ENCODE data around the gene PIP5K1B.

PIP5K1B gene

DNA sequence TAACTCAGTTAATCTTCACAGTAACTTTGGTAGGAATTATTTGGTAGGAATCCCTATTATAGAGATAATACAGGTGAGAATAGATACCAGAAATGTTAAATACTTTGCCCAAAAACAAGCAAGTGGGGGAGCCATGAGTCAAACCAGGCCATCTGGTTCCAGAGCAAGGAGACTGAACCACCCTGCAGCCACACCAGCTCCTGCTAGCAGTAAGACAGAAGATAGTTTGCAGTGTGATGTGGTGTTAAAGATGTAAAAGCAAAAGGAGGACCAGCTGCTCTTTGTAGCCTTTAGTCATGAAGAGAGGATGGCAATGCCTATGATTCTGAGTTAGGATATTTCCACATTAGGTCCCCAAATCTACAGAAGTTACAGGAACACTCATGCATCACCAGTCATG is 207.5 kb downstream of the PIP5K1B start:
- no peaks in the 10 kb centered on the region for H3K36me3 ChIP-seq (ENCODE audit: control insufficient read depth, insufficient read depth, low read length)
- no peaks in the 10 kb centered on the region for H3K9me3 ChIP-seq (ENCODE audit: control insufficient read depth, insufficient read depth, low read length)
- no peaks in the 10 kb centered on the region for H3K27me3 ChIP-seq (ENCODE audit: control insufficient read depth, insufficient read depth, low read length)
- no peak overlapping the region for H3K9ac ChIP-seq (ENCODE audit: low read depth, low read length)
- H3K4me1 ChIP-seq (ENCODE audit: control insufficient read depth, insufficient read depth, low read length) = no peaks in the 10 kb centered on the region
- H3K4me3 ChIP-seq (ENCODE audit: low read depth, low read length) = no peak overlapping the region

DNA sequence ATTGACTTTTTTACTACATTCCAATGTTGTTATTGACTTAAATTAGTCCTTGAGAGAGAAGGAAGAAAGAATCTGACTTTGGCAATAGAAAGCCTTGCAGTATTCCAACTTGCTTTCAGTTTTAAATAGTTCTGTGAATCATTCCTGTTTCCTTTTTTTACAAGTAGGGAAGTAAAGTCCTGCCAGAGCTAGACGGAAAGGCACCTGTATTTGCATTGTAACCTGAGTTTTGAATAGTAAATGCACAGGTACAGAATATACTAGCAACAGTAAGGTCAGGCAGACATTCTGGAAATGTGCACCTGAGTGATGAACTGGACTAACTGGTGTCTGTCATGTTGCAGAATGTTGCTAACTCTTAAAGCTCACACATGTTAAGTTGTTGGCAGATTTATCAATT is 208.0 kb downstream of the PIP5K1B start:
- H3K27me3 ChIP-seq (ENCODE audit: control insufficient read depth, insufficient read depth, low read length) = no peaks in the 10 kb centered on the region
- H3K4me3 ChIP-seq (ENCODE audit: low read depth, low read length) = no peak overlapping the region
- no peaks in the 10 kb centered on the region for H3K4me1 ChIP-seq (ENCODE audit: control insufficient read depth, insufficient read depth, low read length)
- no peaks in the 10 kb centered on the region for H3K9me3 ChIP-seq (ENCODE audit: control insufficient read depth, insufficient read depth, low read length)
- no peaks in the 10 kb centered on the region for H3K36me3 ChIP-seq (ENCODE audit: control insufficient read depth, insufficient read depth, low read length)
- H3K9ac ChIP-seq (ENCODE audit: low read depth, low read length) = no peak overlapping the region

DNA sequence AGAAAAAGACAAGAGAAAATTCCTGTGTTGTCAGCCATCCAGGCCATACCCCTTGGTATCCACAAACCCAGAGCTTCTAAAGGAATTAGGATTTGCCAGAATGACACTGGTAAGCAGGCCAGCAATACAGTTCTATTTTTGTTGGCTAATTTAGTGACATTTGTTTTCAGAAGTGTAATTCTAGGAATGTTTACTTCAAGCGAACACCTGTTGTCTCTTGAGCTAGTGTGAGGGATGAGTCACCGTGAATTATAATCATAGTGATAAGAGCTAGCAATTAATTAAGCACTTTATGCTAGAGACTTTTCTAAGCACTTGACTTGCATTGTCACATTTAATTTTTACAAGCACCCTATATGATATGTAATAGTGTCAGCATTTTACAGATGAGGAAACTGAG is 209.7 kb downstream of the PIP5K1B start:
- Histone ChIP-seq H3K4me3 (ENCODE audit: low read depth, low read length) (no peak overlapping the region), H3K9ac (ENCODE audit: low read depth, low read length) (no peak overlapping the region), H3K36me3 (ENCODE audit: control insufficient read depth, insufficient read depth, low read length) (no peaks in the 10 kb centered on the region), H3K4me1 (ENCODE audit: control insufficient read depth, insufficient read depth, low read length) (no peaks in the 10 kb centered on the region), H3K27me3 (ENCODE audit: control insufficient read depth, insufficient read depth, low read length) (no peaks in the 10 kb centered on the region), H3K9me3 (ENCODE audit: control insufficient read depth, insufficient read depth, low read length) (no peaks in the 10 kb centered on the region)

DNA sequence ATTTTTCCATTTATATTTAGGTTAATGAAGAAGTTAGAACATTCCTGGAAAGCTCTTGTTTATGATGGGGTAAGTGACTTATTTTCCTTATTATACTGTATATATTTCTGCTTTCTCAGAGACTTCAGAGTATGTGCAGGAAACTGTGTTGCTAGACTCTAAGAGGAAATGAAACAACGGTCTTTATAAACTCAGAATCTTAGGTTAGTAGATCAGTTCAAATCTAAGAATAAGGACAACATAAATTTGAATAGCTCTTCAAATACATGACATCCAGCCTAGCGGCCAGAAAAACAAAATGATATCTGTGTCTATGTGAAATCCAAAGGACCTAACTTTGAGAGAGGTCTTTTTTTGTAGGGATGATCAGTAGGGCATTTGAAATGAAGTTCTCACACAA is 214.6 kb downstream of the PIP5K1B start:
- Histone ChIP-seq H3K4me1 (ENCODE audit: control insufficient read depth, insufficient read depth, low read length) (no peaks in the 10 kb centered on the region), H3K9me3 (ENCODE audit: control insufficient read depth, insufficient read depth, low read length) (no peaks in the 10 kb centered on the region), H3K36me3 (ENCODE audit: control insufficient read depth, insufficient read depth, low read length) (no peaks in the 10 kb centered on the region), H3K27me3 (ENCODE audit: control insufficient read depth, insufficient read depth, low read length) (no peaks in the 10 kb centered on the region), H3K4me3 (ENCODE audit: low read depth, low read length) (no peak overlapping the region), H3K9ac (ENCODE audit: low read depth, low read length) (no peak overlapping the region)

DNA sequence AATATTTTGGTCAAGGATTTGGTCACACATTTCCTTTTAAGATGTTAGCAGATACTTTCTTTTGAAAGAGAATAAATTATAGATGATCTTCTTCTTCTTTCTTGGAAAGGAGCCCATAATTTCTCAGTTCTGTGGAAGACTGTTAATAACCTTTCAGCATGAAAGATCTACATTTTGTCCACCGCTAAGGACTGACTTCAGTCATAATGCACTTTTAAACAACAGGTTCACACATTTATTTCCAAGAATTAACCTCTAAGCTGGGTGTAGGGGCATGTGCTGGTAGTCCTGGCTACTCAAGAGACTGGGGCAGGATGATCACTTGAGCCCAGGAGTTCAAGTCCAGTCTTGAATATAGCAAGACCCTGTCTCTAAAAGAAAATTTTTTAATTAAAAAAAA is 215.9 kb downstream of the PIP5K1B start:
- H3K36me3 ChIP-seq (ENCODE audit: control insufficient read depth, insufficient read depth, low read length) = no peaks in the 10 kb centered on the region
- H3K9ac ChIP-seq (ENCODE audit: low read depth, low read length) = no peak overlapping the region
- no peaks in the 10 kb centered on the region for H3K9me3 ChIP-seq (ENCODE audit: control insufficient read depth, insufficient read depth, low read length)
- no peaks in the 10 kb centered on the region for H3K4me1 ChIP-seq (ENCODE audit: control insufficient read depth, insufficient read depth, low read length)
- no peaks in the 10 kb centered on the region for H3K27me3 ChIP-seq (ENCODE audit: control insufficient read depth, insufficient read depth, low read length)
- H3K4me3 ChIP-seq (ENCODE audit: low read depth, low read length) = no peak overlapping the region

DNA sequence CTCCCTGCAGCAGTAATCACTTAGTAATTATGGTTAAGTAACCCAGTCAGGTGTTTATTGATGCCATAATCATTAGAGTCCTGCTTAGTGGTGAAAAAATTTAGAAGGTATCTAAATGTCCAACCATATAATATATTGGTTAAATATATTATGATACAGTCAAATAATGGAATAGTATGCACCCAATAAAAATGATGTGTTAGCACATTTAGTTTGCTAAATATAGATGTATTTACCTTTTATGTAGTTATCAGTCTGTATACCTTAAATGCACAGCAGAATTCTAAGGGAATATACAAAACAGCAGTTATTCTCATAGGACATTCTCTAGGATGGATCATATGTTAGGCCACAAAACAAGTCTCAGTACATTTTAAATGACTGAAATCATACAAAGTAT is 218.4 kb downstream of the PIP5K1B start:
- Histone ChIP-seq H3K4me1 (ENCODE audit: control insufficient read depth, insufficient read depth, low read length) (no peaks in the 10 kb centered on the region), H3K4me3 (ENCODE audit: low read depth, low read length) (no peak overlapping the region), H3K27me3 (ENCODE audit: control insufficient read depth, insufficient read depth, low read length) (no peaks in the 10 kb centered on the region), H3K9ac (ENCODE audit: low read depth, low read length) (no peak overlapping the region), H3K36me3 (ENCODE audit: control insufficient read depth, insufficient read depth, low read length) (no peaks in the 10 kb centered on the region), H3K9me3 (ENCODE audit: control insufficient read depth, insufficient read depth, low read length) (no peaks in the 10 kb centered on the region)

DNA sequence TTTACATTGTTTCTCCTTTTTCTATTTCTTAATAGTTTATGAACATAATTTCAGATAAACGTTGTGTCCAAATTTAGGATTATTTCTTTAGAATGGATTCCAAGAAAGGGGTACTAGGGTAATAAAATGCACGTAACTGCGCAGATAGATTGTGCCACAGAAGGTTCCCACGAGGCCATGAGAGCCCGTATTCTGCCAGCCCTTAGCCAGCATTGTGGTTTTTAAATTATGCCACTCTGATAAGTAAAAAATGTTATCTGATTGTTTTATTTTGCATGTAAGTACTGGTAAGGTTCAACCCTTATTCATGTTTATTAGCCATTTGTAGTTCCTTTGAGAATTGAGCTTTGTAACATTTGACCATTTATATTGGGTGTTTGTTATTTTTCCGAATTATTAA is 220.1 kb downstream of the PIP5K1B start:
- H3K9me3 ChIP-seq (ENCODE audit: control insufficient read depth, insufficient read depth, low read length) = no peaks in the 10 kb centered on the region
- H3K4me1 ChIP-seq (ENCODE audit: control insufficient read depth, insufficient read depth, low read length) = no peaks in the 10 kb centered on the region
- no peaks in the 10 kb centered on the region for H3K36me3 ChIP-seq (ENCODE audit: control insufficient read depth, insufficient read depth, low read length)
- H3K27me3 ChIP-seq (ENCODE audit: control insufficient read depth, insufficient read depth, low read length) = no peaks in the 10 kb centered on the region
- no peak overlapping the region for H3K9ac ChIP-seq (ENCODE audit: low read depth, low read length)
- no peak overlapping the region for H3K4me3 ChIP-seq (ENCODE audit: low read depth, low read length)

DNA sequence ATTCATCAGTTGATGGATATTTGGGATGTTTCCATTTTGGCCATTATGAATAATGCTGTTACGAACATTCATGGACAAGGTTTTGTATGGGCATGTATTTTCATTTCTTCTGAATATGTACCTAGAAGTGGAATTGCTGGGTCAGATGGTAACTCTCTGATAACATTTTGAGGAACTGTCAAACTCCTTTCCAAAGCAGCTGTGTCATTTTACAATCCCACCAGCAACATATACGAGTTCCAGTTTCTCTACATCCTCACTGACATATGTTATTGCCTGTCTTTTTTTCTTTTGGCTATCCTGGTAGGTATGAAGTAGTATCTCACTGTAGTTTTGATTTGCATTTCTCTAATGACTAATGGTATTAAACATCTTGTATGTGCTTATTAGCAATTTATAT is 222.1 kb downstream of the PIP5K1B start:
- H3K27me3 ChIP-seq (ENCODE audit: control insufficient read depth, insufficient read depth, low read length) = no peaks in the 10 kb centered on the region
- H3K9ac ChIP-seq (ENCODE audit: low read depth, low read length) = no peak overlapping the region
- no peaks in the 10 kb centered on the region for H3K36me3 ChIP-seq (ENCODE audit: control insufficient read depth, insufficient read depth, low read length)
- no peak overlapping the region for H3K4me3 ChIP-seq (ENCODE audit: low read depth, low read length)
- no peaks in the 10 kb centered on the region for H3K4me1 ChIP-seq (ENCODE audit: control insufficient read depth, insufficient read depth, low read length)
- H3K9me3 ChIP-seq (ENCODE audit: control insufficient read depth, insufficient read depth, low read length) = no peaks in the 10 kb centered on the region

DNA sequence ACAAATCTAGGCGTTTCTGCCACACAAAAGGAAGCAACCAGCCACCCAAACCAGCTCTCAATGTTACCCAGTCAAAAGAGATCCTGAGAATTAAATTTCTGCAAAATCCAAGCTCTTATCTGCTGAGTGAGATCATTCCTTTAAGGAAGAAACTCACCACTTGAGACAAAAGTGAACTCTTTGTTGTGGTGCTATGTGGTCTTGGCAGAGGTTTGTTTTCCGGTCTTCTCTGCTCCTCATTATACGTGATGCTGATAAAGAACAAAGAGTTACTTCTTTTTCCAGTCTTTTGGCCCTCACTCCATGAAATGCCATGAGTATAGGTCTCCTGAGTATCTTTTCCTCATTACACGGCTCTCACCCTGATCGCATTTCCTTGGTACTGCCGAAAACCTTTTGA is 226.8 kb downstream of the PIP5K1B start:
- Histone ChIP-seq H3K27me3 (ENCODE audit: control insufficient read depth, insufficient read depth, low read length) (no peaks in the 10 kb centered on the region), H3K9ac (ENCODE audit: low read depth, low read length) (no peak overlapping the region), H3K4me3 (ENCODE audit: low read depth, low read length) (no peak overlapping the region), H3K9me3 (ENCODE audit: control insufficient read depth, insufficient read depth, low read length) (no peaks in the 10 kb centered on the region), H3K4me1 (ENCODE audit: control insufficient read depth, insufficient read depth, low read length) (no peaks in the 10 kb centered on the region), H3K36me3 (ENCODE audit: control insufficient read depth, insufficient read depth, low read length) (no peaks in the 10 kb centered on the region)

DNA sequence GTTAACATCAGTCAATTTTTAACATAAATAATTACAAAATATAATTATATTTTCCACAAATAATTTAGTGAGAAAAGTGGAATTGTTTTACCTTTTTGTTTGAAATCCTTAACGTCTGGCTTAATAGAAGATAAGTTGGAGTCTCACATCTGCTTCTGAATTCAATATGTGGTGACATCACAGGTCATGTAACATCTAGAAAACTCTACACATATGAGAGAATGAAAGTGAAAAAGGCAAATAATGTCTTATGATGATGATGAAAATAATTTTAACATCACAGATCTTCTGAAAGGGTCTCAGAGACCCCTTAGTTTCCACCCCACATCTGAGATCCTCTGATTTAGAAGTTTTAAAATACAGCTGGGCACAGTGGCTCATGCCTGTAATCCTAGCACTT is 227.4 kb downstream of the PIP5K1B start:
- Histone ChIP-seq H3K4me1 (ENCODE audit: control insufficient read depth, insufficient read depth, low read length) (no peaks in the 10 kb centered on the region), H3K9me3 (ENCODE audit: control insufficient read depth, insufficient read depth, low read length) (no peaks in the 10 kb centered on the region), H3K9ac (ENCODE audit: low read depth, low read length) (no peak overlapping the region), H3K36me3 (ENCODE audit: control insufficient read depth, insufficient read depth, low read length) (no peaks in the 10 kb centered on the region), H3K4me3 (ENCODE audit: low read depth, low read length) (no peak overlapping the region), H3K27me3 (ENCODE audit: control insufficient read depth, insufficient read depth, low read length) (no peaks in the 10 kb centered on the region)

DNA sequence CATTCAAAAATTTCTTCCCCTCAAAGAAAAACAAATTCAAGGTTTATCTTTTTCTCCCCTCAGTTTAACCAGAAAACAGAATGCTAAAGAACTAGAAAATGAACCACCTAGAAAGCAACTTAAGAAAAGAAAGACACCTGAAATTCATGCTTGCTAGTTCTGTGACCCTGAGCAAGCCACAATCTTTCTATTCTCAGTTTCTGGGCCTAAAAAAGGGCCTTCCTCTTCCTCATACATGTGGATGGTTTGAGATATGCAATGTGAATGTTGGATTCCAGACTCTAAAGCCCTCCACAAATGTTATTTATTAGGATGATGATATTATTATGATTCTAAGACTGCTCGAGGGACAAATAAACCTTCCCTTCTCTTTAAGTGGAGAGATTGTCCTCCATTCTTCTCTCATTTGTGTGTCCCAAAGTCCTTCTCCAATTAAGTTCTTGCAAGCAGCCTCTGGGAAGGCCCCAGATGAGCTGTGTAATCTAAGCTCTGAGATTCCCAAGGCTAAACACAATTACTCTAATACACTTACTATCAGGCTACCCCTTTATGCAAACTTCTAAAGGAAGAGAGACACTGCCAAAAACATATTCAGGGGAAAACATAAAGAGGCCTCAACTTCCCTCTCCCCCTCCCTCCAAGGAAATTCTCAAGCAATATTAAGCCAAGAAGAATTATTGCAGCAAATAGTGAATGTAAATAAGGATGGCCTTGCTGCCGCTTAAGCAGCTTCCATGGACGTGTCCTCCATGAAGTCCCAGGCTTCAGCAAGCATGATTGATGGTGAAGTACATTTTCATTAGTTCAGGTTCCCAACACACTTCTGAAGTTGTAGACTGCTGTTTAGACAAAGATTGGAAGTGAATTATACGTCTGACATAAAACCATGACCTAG is 228.6 kb downstream of the PIP5K1B start:
- Histone ChIP-seq H3K36me3 (ENCODE audit: control insufficient read depth, insufficient read depth, low read length) (no peaks in the 10 kb centered on the region), H3K4me3 (ENCODE audit: low read depth, low read length) (no peak overlapping the region), H3K9ac (ENCODE audit: low read depth, low read length) (no peak overlapping the region), H3K27me3 (ENCODE audit: control insufficient read depth, insufficient read depth, low read length) (no peaks in the 10 kb centered on the region), H3K9me3 (ENCODE audit: control insufficient read depth, insufficient read depth, low read length) (no peaks in the 10 kb centered on the region), H3K4me1 (ENCODE audit: control insufficient read depth, insufficient read depth, low read length) (no peaks in the 10 kb centered on the region)

DNA sequence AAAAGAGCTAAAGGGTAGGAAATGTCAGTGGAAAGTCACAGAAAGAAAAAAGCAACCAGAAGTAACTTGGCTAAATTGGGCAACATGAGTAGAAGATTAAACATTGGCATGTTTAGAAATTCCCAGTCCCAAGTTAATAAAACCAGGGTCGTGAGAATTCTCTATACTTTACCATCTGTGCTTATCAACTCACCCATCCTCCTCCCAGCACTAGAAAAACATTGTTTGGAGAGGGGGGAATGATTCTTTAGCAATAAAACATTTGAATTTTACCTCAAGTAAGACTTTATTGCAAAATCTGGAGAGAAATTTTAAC is 229.2 kb downstream of the PIP5K1B start:
- no peaks in the 10 kb centered on the region for H3K36me3 ChIP-seq (ENCODE audit: control insufficient read depth, insufficient read depth, low read length)
- H3K4me1 ChIP-seq (ENCODE audit: control insufficient read depth, insufficient read depth, low read length) = no peaks in the 10 kb centered on the region
- no peak overlapping the region for H3K4me3 ChIP-seq (ENCODE audit: low read depth, low read length)
- no peak overlapping the region for H3K9ac ChIP-seq (ENCODE audit: low read depth, low read length)
- no peaks in the 10 kb centered on the region for H3K9me3 ChIP-seq (ENCODE audit: control insufficient read depth, insufficient read depth, low read length)
- no peaks in the 10 kb centered on the region for H3K27me3 ChIP-seq (ENCODE audit: control insufficient read depth, insufficient read depth, low read length)

All from iPS-15b (cell line).